Keratinocyte (primary cell): ENCODE results near the gene LSAMP.

Experiments used
- CTCF ChIP-seq, 3 experiments: IDR thresholded peaks in 1 of 3; conservative IDR thresholded peaks in 1 of 3; optimal IDR thresholded peaks in 1 of 3; 2 replicates in 2 of 3; 3 replicates in 1 of 3; pipeline versions ENCODE3 to v1.5.1; 2011; ENCODE audit warnings: low read length in 3 of 3, mild to moderate bottlenecking in 3 of 3, moderate library complexity in 2 of 3, control low read depth in 1 of 3, inconsistent platforms in 1 of 3; ENCODE audit not compliant: insufficient read depth in 2 of 3; ENCODE audit errors: extremely low read depth in 1 of 3
- EZH2 ChIP-seq: IDR thresholded peaks from one replicate; pipeline ENCODE4 v1.6.1; 2012; ENCODE audit warnings: inconsistent platforms, mild to moderate bottlenecking, low read length, moderate library complexity

- TF ChIP-seq CTCF (optimal IDR thresholded peaks at IDR 0.05 in 1 of 3, IDR thresholded peaks at IDR 0.05 in 1 of 3, conservative IDR thresholded peaks at IDR 0.05 in 1 of 3; ENCODE audit: extremely low read depth in 1 of 3, insufficient read depth in 2 of 3, low read length in 3 of 3) (no peak), EZH2 (no peak)
These were observed 470.3 kb downstream of the LSAMP start for GRCh38 chr3:115974940-115975339.
